Measurements from ENCODE around the gene MEIOSIN.

Gene MEIOSIN

DNA sequence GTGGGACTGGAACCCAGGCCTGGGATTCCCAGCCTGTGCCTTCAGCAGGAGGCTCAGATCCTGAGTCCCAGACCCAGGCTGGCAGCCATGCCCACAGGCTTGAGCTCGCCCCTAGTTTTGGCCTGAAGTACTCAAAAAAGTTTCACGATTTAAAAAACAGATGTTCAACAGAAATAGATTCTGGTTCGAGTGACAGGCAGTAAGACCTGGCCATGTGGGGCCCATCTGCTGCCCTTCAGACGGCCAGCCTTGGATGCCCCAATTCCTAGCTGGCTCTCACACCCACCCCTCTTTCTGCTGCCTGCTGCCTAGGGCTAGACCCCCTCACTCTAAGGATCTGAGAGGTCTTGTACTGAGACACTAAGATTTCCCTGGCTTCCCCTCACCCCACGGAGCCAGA lies 51.9 kb downstream of the MEIOSIN start:
- H3K27ac ChIP-seq (ENCODE audit: low read length), result no peak overlapping the region

GRCh38 chr19:45785781-45786532 lies 52.7 kb downstream of the MEIOSIN start:
- Histone ChIP-seq H3K36me3 (ENCODE audit: insufficient read depth, low read depth, low read length) (peaks cover 50% of the 10 kb centered on the region), H3K4me1 (ENCODE audit: insufficient read depth, low read length) (peaks cover 7% of the 10 kb centered on the region), H3K27me3 (ENCODE audit: insufficient read depth, low read length) (peaks cover 3% of the 10 kb centered on the region)

More for the DNA sequence above, 51.9 kb downstream of the MEIOSIN start:
- Histone ChIP-seq H3K4me3 (ENCODE audit: low read length) (no peak overlapping the region), H3K27me3 (ENCODE audit: insufficient read depth, low read length) (peaks cover 12% of the 10 kb centered on the region), H3K9me3 (ENCODE audit: insufficient read depth, low read depth, low read length) (no peaks in the 10 kb centered on the region), H3K36me3 (ENCODE audit: insufficient read depth, low read depth, low read length) (peaks cover 43% of the 10 kb centered on the region), H3K4me1 (ENCODE audit: insufficient read depth, low read length) (peaks cover 12% of the 10 kb centered on the region), H3K9ac (ENCODE audit: low read depth, low read length) (no peak overlapping the region)

DNA sequence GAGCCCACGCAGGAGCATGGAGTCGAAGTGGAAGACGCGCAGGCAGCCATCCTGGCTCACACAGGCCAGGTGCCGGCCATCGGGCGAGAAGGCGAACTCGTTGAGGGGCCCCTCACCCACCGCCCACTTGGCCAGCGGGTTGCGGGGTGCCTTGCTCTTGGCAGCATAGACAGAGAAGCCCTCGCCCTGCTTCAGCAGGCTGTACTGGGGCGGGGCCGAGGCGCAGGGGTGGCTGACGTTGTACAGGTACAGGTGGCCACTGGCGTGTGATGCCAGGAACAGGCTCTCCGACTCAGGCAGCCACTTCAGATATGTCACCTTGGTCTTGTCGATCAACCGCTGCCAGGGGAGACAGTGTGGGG lies 53.3 kb downstream of the MEIOSIN start:
- H3K4me1 ChIP-seq (ENCODE audit: insufficient read depth, low read length), result peaks cover 6% of the 10 kb centered on the region; the same call in 1 of the 2 replicates
- H3K9ac ChIP-seq (ENCODE audit: low read depth, low read length), result no peak overlapping the region
- H3K36me3 ChIP-seq (ENCODE audit: insufficient read depth, low read depth, low read length), result peaks cover 52% of the 10 kb centered on the region
- H3K27ac ChIP-seq (ENCODE audit: low read length), result no peak overlapping the region
- H3K9me3 ChIP-seq (ENCODE audit: insufficient read depth, low read depth, low read length), result no peaks in the 10 kb centered on the region
- H3K27me3 ChIP-seq (ENCODE audit: insufficient read depth, low read length), result no peaks in the 10 kb centered on the region
- no peak overlapping the region for H3K4me3 ChIP-seq (ENCODE audit: low read length)

More at GRCh38 chr19:45785781-45786532, 52.7 kb downstream of the MEIOSIN start:
- Histone ChIP-seq H3K9ac (ENCODE audit: low read depth, low read length) (no peak overlapping the region), H3K27ac (ENCODE audit: low read length) (no peak overlapping the region), H3K9me3 (ENCODE audit: insufficient read depth, low read depth, low read length) (no peaks in the 10 kb centered on the region), H3K4me3 (ENCODE audit: low read length) (no peak overlapping the region)

DNA sequence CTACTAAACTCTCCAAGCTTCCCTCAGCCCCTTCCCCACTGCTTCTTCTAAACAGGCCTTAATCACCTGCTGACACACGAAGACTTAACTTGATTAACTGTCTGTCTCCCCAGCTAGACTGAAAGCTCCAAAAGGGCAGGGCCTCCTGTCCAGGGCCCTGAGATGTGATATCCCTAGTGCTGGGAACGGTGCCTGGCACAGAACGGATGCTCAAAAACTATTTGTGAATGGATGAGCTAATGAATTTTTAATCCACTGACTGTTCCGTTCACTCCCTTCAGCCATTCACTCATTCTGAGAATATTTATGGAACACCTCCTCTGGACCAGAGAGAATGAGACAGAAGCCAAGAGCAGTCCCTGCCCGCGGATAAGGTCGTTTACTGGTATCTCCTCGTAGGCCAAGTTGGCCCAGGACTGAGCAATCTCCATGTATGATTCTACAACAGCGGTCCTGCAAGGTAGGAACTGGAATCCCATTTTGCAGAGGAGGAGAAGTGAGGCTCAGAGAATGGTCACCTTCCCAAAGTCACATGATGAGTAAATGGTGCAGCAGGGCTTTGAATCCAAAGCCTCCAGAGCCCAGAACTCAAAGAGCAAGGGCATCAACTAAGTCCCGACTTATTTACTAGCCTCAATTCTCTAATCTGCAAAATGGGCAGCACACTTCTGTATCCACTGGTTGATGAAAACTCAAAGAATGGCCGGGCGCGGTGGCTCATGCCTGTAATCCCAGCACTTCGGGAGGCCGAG lies 56.0 kb downstream of the MEIOSIN start:
- Histone ChIP-seq H3K27ac (ENCODE audit: low read length) (no peak overlapping the region), H3K36me3 (ENCODE audit: insufficient read depth, low read depth, low read length) (peaks cover 52% of the 10 kb centered on the region)

DNA sequence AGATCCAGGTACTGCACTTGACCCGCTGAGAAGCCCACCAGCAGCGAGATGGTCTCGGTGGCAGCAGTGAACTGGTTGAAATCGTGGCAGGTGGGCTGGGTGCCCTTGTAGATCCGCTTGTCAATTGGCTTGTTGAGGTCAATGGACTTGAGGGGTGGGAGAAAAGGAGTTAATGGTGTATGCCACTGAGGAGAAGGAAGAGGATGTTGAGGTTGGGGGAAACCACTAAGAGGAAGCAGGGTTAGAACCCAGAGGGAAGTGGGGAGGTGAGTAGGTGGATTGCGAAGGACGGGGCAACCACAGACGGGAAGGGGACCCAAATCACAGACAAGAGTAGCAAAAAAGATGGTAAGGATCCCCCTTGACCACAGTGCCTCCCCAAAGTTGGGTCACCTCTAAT lies 57.7 kb downstream of the MEIOSIN start:
- H3K4me3 ChIP-seq (ENCODE audit: low read length), result peak overlapping the region; percentile 98
- H3K36me3 ChIP-seq (ENCODE audit: insufficient read depth, low read depth, low read length), result peaks cover 41% of the 10 kb centered on the region
- no peak overlapping the region for H3K27ac ChIP-seq (ENCODE audit: low read length)
- no peaks in the 10 kb centered on the region for H3K9me3 ChIP-seq (ENCODE audit: insufficient read depth, low read depth, low read length)
- H3K27me3 ChIP-seq (ENCODE audit: insufficient read depth, low read length), result no peaks in the 10 kb centered on the region
- peaks cover 3% of the 10 kb centered on the region; the same call in 1 of the 2 replicates for H3K4me1 ChIP-seq (ENCODE audit: insufficient read depth, low read length)
- 0 out of 2 replicates have a peak overlapping the region, but pooled peaks have one; percentile 92 for H3K9ac ChIP-seq (ENCODE audit: low read depth, low read length)

More for the DNA sequence above, 56.0 kb downstream of the MEIOSIN start:
- Histone ChIP-seq H3K4me3 (ENCODE audit: low read length) (no peak overlapping the region), H3K9me3 (ENCODE audit: insufficient read depth, low read depth, low read length) (no peaks in the 10 kb centered on the region), H3K27me3 (ENCODE audit: insufficient read depth, low read length) (no peaks in the 10 kb centered on the region), H3K4me1 (ENCODE audit: insufficient read depth, low read length) (peaks cover 3% of the 10 kb centered on the region; the same call in 1 of the 2 replicates), H3K9ac (ENCODE audit: low read depth, low read length) (no peak overlapping the region)

GRCh38 chr19:45791744-45792469 lies 58.7 kb downstream of the MEIOSIN start:
- H3K36me3 ChIP-seq (ENCODE audit: insufficient read depth, low read depth, low read length), result peaks cover 34% of the 10 kb centered on the region
- H3K9ac ChIP-seq (ENCODE audit: low read depth, low read length), result peak overlapping the region; percentile 92; the same call in 1 of the 2 replicates
- H3K9me3 ChIP-seq (ENCODE audit: insufficient read depth, low read depth, low read length), result no peaks in the 10 kb centered on the region
- peak overlapping the region; percentile 98 for H3K4me3 ChIP-seq (ENCODE audit: low read length)
- peaks cover 3% of the 10 kb centered on the region; the same call in 1 of the 2 replicates for H3K4me1 ChIP-seq (ENCODE audit: insufficient read depth, low read length)
- H3K27ac ChIP-seq (ENCODE audit: low read length), result peak overlapping the region; percentile 65
- no peaks in the 10 kb centered on the region for H3K27me3 ChIP-seq (ENCODE audit: insufficient read depth, low read length)

- H3K27ac ChIP-seq (ENCODE audit: low read length), result peak within 1 kb of the TSS; percentile 65
- H3K27me3 ChIP-seq (ENCODE audit: insufficient read depth, low read length), result no peaks in the 10 kb centered on the region
- H3K4me1 ChIP-seq (ENCODE audit: insufficient read depth, low read length), result peaks cover 3% of the 10 kb centered on the region; the same call in 1 of the 2 replicates
- no peaks in the 10 kb centered on the region for H3K9me3 ChIP-seq (ENCODE audit: insufficient read depth, low read depth, low read length)
- peak within 1 kb of the TSS; percentile 98 for H3K4me3 ChIP-seq (ENCODE audit: low read length)
- H3K9ac ChIP-seq (ENCODE audit: low read depth, low read length), result peak within 1 kb of the TSS; percentile 92; the same call in 1 of the 2 replicates
- peaks cover 27% of the 10 kb centered on the region for H3K36me3 ChIP-seq (ENCODE audit: insufficient read depth, low read depth, low read length)
Measured at GRCh38 chr19:45792470-45793177, 59.4 kb downstream of the MEIOSIN start, which contains the start of gene DMWD. Gene DMWD (minus strand): TSS chr19:45792845. CDS start chr19:45792756, 89 bp downstream.

DNA sequence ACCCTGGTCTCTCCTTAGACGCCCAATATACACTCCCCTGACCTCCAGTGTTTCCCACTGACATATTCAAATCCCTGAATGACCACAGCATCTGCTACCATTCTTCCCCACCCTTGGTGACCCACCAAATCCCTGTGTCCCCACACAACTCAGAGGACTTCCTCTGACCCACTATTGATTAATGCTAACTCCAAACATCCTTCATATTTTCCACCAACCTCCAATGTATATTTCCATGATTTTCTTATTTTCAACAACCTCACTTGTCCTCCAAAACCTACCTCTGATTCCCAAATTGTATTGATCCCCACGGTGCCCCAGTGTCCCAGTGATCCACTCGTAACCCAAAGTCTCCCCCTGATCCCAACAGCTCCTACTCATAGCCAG lies 59.9 kb downstream of the MEIOSIN start:
- Histone ChIP-seq H3K27me3 (ENCODE audit: insufficient read depth, low read length) (no peaks in the 10 kb centered on the region), H3K9me3 (ENCODE audit: insufficient read depth, low read depth, low read length) (no peaks in the 10 kb centered on the region), H3K36me3 (ENCODE audit: insufficient read depth, low read depth, low read length) (peaks cover 24% of the 10 kb centered on the region), H3K4me1 (ENCODE audit: insufficient read depth, low read length) (peaks cover 3% of the 10 kb centered on the region; the same call in 1 of the 2 replicates), H3K27ac (ENCODE audit: low read length) (no peak overlapping the region), H3K4me3 (ENCODE audit: low read length) (peak overlapping the region; percentile 50; the same call in 1 of the 2 replicates), H3K9ac (ENCODE audit: low read depth, low read length) (peak overlapping the region; percentile 23; the same call in 1 of the 2 replicates)

DNA sequence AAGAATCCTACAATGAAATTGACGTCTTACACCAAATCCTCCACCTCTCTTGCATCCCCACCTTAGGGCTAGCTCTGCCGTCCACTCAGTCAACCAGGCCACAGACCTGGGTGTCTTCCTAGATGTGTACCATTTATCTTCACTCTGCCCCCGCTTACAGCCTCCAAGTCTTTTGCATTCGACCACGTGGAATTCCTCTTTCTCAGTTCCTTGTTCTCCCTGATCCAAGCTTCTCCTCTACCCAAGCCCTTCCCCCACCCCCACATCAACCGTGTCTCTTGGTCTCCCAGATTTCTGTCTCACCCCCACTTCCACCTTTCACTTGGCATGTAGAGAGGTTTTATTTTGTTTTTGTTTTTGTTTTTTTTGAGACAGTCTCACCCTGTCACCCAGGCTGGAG lies 60.6 kb downstream of the MEIOSIN start:
- H3K27me3 ChIP-seq (ENCODE audit: insufficient read depth, low read length), result no peaks in the 10 kb centered on the region
- peaks cover 3% of the 10 kb centered on the region; the same call in 1 of the 2 replicates for H3K4me1 ChIP-seq (ENCODE audit: insufficient read depth, low read length)
- H3K36me3 ChIP-seq (ENCODE audit: insufficient read depth, low read depth, low read length), result peaks cover 17% of the 10 kb centered on the region
- no peak overlapping the region for H3K4me3 ChIP-seq (ENCODE audit: low read length)
- H3K9me3 ChIP-seq (ENCODE audit: insufficient read depth, low read depth, low read length), result no peaks in the 10 kb centered on the region
- H3K9ac ChIP-seq (ENCODE audit: low read depth, low read length), result no peak overlapping the region
- no peak overlapping the region for H3K27ac ChIP-seq (ENCODE audit: low read length)

DNA sequence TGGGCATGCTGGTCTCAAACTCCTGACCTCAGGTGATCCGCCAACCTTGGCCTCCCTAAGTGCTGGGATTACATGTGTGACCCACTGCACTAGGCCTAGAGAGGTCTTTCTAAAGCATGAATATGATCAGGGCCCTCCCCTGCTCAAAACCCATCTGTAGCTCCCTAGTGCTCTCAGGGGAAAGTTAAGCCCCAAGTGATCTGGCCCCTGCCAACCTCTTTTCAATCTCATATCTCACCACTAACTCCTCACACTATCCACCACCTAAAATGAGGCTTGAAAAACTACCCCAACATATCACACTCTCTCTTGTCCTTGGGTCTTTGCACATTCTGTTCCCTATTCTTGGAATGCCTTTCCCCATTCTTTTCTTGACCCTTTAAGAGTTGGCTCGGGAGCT lies 61.4 kb downstream of the MEIOSIN start:
- H3K27ac ChIP-seq (ENCODE audit: low read length), result no peak overlapping the region
- H3K36me3 ChIP-seq (ENCODE audit: insufficient read depth, low read depth, low read length), result peaks cover 9% of the 10 kb centered on the region
- peaks cover 3% of the 10 kb centered on the region; the same call in 1 of the 2 replicates for H3K4me1 ChIP-seq (ENCODE audit: insufficient read depth, low read length)
- no peaks in the 10 kb centered on the region for H3K27me3 ChIP-seq (ENCODE audit: insufficient read depth, low read length)
- no peak overlapping the region for H3K4me3 ChIP-seq (ENCODE audit: low read length)
- no peaks in the 10 kb centered on the region for H3K9me3 ChIP-seq (ENCODE audit: insufficient read depth, low read depth, low read length)
- H3K9ac ChIP-seq (ENCODE audit: low read depth, low read length), result no peak overlapping the region
